Activated CD8-positive, alpha-beta memory T cell treated with anti-CD3 and anti-CD28 coated beads for 48 hours (primary cell): ENCODE data around the gene CYP24A1.

Source experiments
- DNase-seq, 3 experiments: peaks; one replicate each; pipeline ENCODE4 v3.0.0-alpha.2; 2020; ENCODE audit warnings: low read depth in 2 of 3, low spot score in 2 of 3

The CYP24A1 gene

DNA sequence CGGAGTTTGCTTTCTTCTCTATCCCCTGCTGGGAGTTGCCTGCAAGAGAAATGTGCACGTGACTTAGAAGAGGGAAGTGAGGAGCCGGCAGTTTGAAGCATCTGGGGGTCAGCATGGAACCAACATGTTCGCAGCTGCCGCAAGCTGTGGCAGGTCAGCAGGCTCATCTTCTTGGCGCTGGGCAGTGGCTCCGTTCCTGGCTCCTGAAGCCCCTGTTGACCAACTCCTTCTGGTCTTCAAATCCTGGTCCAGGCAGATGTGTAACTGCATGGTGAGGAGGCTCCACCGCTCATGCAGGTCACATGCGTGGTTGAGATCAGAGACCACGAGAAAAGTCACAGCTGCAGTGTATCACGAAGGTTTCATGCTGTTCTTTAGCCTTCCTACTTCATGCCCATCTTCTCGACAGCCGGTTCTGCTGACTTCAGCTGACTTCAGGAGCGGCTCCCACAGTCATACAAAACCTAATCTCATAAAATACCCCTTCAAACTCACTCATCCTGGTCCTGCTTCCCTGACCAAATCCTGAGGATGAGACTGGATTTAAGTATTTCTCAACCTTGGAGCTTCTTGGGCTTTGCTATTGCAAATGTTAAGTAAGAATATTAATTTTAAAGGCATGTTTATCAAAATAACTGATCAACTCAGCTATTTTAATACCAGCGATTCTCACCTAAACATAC, 58.5 kb downstream of the CYP24A1 start:
- DNase-seq: no peak

DNA sequence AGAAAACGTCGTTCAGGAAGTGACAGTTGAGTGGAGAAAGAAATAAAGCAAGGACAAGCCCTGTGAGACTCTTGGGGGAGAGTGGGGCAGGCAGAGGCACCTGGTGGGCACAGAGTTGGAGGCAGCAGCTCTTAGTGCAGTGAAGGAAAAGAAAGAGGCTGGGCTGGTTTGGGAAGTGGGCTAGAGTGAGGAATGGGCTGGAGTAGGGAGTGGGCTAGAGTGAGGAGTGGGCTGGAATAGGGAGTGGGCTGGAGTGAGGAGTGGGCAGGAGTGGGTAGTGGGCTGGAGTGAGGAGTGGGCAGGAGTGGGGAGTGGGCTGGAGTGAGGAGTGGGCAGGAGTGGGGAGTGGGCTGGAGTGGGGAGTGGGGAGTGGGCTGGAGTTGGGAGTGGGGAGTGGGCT, 59.7 kb downstream of the CYP24A1 start:
- DNase-seq: no peak

DNA sequence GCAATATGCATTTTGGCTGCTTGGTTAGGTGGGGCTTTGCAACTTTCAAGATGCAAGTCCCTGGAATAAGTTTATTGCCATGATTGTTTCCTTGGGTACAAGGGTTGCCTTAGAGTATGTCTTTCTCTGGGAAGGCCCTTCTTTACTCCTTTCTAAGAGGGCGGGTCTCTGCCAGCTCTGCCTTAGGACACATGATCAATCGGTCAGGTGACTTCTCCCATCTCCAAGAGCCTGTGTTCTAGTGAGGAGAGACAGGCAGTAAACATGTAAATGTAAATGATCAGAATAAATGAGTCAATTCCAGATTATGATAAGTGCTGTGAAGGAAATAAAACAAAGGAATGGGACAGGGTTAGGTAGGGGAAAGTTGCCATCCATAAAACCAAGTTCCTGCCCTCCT, 60.2 kb downstream of the CYP24A1 start:
- DNase-seq: no peak

DNA sequence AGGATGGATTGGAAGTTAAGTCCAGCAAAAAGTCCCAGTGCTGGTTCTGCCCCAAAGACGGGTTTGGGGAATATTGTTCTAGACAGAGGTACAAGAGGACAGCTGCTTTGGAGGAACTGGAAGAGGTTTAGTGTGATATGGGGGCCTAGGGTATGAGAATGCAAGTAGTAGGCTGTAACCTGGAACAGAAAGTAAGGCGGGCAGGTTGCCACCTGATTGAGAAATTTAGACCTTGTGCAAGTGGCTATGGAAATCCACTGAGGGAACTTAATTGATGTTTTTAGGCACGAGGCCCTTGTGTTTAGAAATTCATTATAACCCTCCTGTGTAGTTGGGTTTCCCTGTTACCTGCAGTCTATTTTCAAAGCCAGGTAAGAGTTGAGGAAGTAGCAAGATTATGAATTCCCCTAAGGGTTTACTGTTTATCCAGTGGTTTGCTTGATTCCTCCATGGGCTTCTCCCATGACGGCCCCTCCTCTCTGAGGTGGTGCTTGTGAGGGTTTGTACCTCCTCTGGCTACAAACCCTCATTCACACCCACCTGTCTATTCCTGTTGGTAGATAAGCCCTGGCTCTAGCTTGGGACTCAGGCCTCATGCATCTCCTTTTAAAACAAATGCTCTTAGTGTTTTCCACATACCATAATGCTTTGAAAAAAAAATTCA, 61.4 kb downstream of the CYP24A1 start:
- no peak for DNase-seq

DNA sequence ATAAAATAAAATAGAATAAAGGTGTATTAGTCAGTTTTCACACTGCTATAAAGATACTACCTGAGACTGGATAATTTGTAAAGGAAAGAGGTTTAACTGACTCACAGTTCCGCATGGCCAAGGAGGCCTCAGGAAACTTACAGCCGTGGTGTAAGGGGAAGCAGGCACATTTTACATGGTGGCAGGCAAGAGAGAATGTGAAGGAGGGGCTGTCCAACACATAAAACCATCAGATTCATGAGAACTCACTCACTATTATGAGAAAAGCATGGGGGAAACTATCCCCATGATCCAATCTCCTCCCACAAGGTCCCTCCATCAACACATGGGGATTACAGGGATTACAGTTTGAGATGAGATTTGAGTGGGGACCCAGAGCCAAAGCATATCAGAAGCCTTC, 62.3 kb downstream of the CYP24A1 start:
- no peak for DNase-seq

DNA sequence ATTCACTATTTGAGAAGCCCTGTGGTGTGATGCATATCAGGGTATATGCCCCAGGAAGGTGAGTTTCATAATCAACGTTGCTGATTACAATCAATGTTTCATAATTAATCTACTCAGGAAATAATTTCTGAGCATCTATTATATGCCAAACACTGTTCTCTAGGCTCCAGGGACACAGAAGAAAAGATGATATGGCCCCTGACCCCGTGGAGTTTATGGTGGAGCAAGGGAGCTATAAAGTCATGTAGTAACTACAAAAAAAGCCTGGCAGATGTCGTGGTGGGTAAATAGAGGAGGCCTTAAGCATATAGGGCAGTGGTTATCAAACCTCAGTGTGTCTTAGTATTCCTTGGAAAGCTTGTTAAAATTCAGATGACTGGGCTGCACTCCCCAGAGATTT, 63.3 kb downstream of the CYP24A1 start:
- no peak for DNase-seq

DNA sequence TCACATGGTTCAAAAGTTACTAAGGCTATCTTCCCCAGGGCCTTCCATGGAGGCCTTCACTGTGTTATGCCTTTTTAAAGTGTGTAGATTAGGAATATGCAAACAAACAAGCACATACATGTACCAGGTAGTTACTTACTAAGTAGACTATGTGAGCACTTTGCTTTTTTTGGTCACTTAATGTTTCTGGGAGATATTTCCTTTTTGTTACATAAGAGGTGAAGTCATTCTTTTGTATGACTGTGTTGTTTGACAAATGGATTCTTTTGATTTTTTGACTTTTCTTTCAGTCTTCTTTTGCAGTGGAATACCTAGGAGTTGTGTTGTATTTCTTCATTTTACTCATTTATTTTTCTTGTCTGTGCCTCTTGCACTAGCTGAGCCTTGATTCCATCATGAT, 63.7 kb downstream of the CYP24A1 start:
- no peak for DNase-seq

DNA sequence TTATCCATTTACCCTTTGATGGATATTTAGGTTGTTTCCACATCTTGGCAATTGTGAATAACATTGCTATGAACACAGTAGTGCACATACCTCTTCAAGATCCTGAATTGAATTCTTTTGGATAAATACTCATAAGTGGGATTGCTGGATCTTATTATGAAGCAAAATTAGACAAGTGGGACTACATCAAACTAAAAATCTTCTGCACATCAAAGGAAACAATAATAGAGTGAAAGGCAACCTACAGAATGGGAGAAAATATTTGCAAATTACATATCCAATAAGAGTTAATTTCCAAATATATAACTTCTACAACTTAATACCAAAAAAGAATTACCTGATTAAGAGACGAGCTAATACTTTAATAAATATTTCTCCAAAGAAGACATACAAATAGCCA, 65.0 kb downstream of the CYP24A1 start:
- no peak for DNase-seq

DNA sequence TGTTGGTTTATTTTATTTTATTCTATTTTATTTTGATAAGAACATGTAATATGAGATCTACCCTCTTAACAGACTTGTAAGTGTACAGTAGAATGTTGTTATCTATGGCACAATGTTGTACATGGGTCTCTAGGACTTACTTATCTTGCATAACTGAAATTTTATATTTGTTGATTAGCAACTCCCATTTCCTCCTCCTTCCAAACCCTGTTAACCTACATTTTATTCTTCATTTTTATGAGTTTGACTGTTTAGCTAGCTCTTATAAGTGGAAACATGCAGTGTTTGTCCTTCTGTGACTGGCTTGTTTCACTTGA, 65.5 kb downstream of the CYP24A1 start:
- DNase-seq: no peak

DNA sequence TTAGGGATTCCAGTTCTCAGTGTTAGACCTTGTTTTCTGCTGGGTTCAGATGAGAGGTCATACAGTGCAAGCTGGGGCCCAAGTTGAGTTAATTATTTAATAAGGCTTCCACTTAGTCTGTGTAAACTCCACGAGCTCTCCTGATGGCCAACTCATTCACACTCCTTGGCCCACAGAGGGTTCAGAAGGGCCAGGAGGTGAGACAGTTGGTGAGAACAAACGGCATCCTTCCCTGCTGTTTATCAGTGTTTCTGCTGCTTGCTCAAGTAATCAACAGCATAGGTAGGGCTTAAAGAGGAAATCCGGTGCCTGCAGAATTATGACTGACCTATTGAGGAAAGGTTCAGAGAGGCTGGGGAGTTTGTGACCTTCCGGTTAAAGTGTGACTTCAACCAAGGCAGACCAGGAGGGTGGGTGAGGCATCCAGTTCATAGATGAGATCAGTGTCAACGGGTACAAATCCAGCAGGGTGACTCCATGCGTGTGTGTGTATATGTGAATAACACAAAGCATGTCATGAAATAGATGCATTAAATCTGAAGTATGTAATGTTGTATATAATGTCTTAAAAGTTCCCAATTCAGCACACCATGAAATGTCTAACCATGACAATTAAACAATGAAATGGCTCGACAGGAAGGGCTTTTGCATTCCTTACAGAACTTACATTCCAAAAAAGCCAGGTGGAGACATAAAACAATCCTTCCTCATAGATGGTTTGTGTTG, 66.0 kb downstream of the CYP24A1 start:
- no peak for DNase-seq

DNA sequence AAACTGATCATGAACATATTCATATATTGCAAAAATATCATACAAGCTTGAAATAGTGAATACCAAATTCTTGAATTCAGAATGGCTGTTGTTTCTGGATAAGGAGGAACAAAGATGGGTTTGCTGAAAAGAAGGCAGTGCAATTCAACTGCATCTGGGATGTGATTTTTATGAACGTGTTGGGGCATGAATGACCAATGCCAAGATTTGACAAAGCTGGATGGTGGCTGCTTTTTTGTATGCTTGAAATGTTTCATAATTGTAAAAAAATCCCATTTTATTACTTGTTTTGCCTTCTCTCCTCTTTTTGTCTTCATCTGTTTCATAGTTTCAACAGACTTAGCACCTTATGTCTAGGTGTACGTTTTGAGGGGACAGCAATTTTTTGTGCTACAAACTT, 66.6 kb downstream of the CYP24A1 start:
- DNase-seq: no peak

DNA sequence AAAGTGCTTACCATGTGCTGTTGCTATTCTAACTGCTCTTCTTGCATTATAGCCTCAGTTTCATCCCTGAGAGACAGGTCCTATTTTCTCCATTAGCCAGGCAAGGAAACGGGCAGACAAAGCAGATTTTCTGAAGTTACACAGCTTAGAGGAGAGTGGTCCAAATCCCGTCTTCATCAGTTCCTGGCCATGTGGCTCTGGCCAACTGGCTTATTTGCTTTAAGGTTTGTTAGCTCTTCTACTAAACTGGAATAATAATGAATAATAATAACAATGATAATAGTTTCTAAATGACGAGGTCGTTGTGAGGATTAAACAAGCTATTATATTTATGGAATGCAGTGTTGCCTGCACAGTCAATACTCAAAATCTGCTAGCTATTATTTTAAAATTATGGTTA, 67.6 kb downstream of the CYP24A1 start:
- DNase-seq: no peak

DNA sequence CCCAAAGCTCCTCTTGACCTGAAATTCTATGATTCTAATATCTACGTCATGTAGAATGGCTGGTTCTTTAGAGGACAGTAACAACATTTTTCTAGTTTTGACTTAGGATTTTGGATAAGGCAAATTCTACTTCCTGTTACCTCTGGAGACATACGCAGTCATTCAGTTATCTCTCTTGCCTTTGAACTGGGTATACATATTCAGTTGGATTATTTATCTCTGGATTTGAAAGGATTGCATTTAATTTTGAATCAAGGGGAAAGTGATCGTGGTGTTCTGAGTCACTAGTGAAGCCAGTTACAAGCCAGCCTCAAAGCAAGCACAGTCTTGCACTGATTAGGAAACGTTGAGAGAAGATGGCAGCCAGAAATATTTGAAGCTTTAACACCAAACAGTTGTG, 68.1 kb downstream of the CYP24A1 start:
- no peak for DNase-seq

DNA sequence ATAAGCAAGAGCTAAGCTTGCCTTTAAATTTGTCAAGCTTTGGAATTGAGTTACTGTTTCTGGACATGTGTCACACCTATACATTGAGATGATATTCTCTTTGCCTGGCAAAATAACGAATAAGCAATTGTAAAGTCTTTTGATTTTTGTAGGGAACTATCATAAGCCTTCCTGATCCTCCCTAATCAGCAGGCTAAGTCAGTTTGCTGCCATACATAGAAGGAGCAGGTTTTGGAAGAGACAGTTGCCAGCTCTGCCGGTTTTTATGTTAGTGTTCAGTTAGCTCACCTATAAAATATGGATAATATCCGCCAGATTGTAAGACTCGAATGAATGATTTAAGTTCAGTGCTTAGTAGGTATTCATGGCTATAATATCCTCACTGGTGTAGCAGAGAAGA, 69.0 kb downstream of the CYP24A1 start:
- DNase-seq: no peak

DNA sequence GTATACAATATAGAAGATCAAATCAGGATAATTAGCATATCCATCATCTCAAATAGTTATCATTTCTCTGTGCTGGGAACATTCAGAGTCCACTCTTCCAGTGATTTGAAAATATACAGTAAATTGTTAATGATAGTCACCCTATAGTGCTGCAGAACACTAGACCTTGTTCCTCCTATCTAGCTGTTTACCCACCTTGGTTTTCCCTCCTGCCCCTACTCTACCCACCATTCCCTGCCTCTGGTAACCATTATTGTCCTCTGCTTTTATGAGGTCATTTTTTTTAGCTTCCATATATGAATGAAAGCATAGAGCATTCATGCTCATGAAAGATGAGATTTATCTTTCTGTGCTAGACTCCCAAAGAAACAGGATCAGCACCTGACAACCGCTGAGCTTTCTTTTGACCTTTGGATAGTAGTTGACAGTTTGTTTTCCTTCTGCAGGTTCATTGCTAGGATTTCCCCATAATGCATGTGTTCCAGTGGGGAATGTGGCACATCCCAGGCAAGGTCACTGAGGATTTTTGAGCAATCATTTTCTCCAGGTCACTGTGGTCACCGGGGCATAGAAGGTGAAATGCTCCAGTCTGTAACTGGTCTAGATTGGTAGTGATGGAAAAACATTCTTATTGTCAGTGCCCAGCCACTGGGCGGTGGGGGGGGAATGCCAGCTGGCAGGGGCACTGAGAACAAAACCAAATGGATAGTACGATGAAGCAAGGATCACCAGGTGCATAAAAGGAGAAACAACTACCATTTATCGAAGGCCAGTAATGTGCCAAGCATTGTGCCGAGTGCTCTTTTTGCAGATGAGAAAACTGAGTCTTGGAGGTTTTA, 69.8 kb downstream of the CYP24A1 start:
- no peak for DNase-seq
